Hindlimb muscle (tissue), 1 donor: Measurements from ENCODE around the gene KIF16B. TPM values are rescaled to one million over a fixed set of nuclear protein-coding genes. Genes with fewer than 3 reads are reported as not detected.
"Not testable (repeated sequence)": the region's sequence is repeated elsewhere in the genome, so short reads cannot be mapped to it uniquely, and the experiment has no call there.

Source experiments
- DNase-seq: peaks from one replicate; pipeline ENCODE4 v3.0.0-alpha.2; 2013
- polyA plus RNA-seq: library from polyadenylated mRNA; unstranded; fragments of 120-200 nt; gene quantifications from one replicate; pipeline ENCODE4 v1.2.1, GENCODE V29; 2013; ENCODE audit not compliant: insufficient read length

The KIF16B gene
- polyA plus RNA-seq, 1 donor, result 35.1 TPM

DNA sequence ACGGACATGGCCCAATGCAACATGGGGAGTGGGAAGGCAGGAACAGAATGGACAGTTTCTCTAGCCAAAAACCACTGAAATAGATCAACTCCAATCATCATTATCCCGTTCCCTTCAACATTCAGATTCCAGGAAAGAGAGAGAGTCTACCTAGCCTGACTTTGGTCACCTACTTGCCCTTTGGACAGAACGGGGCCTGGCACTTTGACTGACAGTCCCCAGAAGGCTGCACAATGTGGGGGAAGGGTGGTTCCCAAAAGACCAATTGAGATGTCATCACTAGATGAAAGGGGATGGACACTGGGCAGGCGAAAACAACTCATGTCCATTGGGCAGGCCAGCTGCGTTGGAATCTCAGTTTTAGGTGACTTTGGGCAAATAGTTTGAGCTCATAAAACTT, 15.0 kb upstream of the KIF16B start:
- DNase-seq, result no peak

GRCh38 chr20:16587066-16587465, 13.8 kb upstream of the KIF16B start:
- no peak for DNase-seq

DNA sequence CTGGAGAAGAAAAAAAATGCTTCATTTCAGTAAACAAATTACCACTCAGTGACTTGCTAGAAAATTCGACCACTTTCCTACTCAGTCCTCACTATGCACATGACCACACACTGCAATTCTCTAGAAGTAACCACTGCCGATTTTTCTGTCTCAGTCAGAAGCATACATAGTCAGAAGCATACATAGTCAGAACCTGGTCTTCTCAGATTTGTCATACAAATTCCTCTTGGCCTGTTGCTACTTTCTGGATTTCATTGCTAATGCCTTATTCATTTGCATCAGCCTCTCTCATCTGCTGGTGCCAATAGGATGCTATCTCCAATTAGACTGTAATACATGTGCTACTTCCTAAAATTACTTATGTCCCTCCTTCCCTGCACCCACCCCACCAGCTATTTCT, 10.2 kb upstream of the KIF16B start:
- no peak for DNase-seq

DNA sequence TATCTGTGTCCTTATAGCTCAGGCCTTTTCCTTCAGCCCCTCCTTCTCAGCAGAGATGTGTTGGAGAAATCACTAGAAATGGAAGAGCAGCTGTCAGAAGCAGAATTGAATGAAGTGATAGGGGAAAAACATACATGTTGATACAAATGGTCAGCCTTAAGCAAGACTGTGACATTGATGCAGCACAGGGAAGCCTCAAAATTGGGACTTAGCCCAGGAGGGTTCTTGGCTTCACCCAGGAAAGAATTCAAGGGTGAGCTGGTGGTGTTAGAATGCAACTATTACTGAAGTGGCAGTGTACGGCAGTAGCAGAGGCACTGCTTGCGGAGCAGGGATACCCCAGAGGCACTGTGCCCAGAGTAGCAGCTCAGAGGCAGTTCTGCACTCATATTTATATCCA, 8.0 kb upstream of the KIF16B start:
- DNase-seq, result no peak

DNA sequence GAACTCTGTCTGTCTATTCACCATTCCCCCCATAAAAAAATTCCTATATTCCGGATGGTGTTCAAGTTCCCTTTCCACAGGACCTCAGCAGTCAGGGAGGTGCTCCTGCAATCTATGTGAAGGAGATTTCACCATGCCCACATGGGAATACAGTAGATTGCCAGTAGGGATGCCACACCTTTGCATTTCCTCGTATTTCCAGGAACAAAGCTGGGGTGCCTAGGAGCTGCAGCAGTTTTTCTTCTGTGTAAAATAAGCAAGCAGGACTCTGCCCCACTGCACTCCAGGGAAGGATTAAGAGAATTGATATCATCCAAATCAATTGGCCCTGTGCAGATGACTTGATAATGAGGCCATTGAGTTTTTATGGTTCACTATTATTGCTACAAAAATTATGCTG, 7.4 kb upstream of the KIF16B start:
- DNase-seq, result no peak

GRCh38 chr20:16580147-16580546, 6.9 kb upstream of the KIF16B start:
- DNase-seq, result peak; percentile 17

DNA sequence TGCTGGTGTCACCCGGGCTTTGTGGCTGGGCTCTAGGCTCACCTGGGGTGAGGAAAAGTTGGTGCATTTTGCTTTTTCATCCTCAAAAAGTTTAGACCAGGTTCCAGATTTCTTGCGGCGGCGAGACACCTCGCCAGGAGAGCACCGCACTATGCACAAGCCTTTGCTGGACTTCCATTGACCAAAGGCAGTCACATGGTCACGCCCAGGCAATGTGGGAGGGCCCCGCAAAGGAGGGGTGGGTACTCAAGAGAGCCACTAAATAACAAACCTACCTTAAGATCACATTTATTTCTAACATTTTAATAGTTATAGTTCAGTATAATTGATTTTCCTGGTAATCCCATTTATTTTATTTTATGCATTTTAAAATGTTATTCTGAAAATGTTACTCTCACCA, 3.0 kb upstream of the KIF16B start:
- DNase-seq, result no peak

GRCh38 chr20:16575390-16576140, 2.3 kb upstream of the KIF16B start:
- no peak for DNase-seq

DNA sequence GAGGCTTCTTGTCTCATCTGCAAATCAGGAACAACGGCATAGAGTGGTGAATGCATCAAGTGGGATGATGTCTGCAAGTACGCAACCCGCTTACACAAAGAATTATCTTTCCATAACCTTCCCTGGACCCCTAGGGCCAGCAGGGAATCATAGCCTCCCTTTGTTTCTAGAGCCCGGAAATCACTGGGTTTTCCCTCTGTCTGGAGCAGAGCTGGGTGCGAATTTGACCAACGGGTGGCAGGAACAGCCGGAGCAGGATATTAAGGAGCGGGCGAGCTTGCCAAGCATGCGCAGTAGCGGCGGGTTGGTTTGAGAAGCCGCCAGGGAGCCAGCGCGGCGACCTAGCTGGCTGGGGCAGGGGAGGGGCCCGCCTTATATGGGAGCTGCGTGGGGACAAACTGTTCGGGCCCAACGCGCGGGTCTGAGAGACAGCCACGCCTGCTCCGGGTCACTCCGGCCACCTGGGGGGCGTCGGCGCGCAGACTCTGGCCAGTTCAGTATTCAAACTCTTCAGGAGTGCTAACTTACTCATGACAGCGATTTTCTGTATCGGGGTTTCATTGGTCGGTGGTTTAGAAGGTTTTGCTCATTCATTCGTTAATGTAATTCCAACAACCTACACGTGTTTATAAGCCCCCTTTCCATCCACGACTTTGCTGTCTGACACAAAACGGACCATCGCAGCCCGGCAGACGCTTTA, 1.6 kb upstream of the KIF16B start:
- DNase-seq, result peak; percentile 85

DNA sequence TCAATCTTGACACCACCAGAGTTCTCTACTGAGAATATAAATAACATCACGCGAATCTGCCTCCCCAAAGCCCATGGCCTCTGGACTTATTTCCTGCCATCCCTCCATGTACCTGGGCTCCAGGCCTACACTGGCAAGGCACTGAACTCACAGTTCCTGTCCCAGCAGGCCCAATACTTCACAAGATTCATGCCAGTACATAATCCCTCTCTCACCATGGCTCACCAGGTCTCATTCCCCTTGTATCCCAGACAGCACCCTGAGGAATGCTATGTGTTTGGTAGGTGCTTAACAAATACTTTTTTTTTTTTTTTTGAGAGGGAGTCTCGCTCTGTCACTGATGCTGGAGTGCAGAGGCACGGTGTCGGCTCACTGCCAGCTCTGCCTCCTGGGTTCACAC, 1.9 kb downstream of the KIF16B start:
- no peak for DNase-seq

GRCh38 chr20:16569246-16570153, 3.7 kb downstream of the KIF16B start:
- DNase-seq, result no peak

DNA sequence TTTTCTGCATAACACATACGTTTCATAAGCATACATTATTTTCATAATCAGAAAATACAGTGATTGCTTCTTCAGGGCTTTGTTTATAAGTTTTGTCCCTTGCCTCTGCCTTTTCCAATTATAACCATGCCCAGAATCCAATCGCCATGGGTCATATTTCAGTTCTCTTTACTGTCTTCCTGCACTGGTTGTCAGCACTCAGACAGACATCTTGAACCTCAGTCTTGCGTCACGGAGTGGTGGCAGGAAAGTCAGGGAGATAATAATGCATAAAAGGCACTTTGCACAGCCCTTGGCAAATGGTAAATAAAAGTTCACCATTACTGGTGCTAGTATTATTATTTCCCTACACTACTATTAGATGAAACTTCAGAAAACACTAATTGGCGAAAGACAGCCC, 7.2 kb downstream of the KIF16B start:
- DNase-seq, result no peak

DNA sequence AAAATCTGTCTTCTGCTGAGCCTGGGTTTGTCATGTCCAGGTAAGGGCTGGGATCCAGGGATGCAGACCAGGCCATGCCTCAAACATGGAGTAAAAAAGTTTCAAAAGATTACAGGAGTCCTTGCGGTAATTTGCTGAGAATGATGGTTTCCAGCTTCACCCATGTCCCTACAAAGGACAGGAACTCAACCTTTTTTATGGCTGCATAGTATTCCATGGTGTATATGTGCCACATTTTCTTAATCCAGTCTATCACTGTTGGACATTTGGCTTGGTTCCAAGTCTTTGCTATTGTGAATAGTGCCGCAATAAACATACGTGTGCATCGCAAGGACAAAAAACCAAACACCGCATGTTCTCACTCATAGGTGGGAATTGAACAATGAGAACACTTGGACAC, 9.2 kb downstream of the KIF16B start:
- not testable (repeated sequence) for DNase-seq

GRCh38 chr20:16563066-16563806, 10.0 kb downstream of the KIF16B start:
- no peak for DNase-seq

DNA sequence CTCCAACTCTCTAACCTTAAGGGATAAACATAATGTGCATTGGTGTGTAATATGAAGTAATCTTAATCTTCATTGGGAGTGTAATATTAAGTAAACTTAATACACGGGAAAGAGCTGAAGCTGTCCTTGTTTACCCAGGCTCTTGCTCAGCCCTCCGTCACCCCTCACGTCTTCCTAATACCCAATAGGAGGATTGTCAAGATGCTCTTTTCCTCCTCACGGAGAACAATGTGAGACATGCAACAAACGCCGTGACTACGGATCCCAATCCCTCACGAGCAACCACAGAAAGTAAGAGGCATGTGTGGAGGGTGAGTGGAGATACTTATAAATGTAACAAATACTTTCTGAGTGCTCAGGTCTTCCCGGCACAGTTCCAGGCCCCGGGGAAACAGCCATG, 11.0 kb downstream of the KIF16B start:
- DNase-seq, result no peak

GRCh38 chr20:16560661-16561060, 12.6 kb downstream of the KIF16B start:
- no peak for DNase-seq

DNA sequence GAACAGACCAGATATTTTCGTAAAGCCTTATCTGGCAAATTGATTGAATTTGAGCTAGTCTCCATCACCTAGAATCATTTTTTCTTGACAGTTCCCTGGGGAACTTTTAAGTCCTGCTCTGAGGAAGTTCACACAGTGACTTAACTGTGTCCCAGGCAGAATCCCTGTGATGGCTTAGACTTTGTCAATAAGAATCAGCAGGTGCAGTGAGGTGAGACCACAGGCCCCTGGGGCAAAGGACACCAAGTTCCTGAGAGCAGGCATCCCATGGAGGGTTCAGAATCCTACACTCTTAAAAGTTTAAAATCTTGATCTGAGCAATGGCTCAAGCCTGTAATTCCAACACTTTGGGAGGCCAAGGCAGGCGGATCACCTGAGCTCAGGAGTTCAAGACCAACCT, 13.0 kb downstream of the KIF16B start:
- DNase-seq, result no peak

GRCh38 chr20:16556301-16556700, 16.9 kb downstream of the KIF16B start:
- no peak for DNase-seq

DNA sequence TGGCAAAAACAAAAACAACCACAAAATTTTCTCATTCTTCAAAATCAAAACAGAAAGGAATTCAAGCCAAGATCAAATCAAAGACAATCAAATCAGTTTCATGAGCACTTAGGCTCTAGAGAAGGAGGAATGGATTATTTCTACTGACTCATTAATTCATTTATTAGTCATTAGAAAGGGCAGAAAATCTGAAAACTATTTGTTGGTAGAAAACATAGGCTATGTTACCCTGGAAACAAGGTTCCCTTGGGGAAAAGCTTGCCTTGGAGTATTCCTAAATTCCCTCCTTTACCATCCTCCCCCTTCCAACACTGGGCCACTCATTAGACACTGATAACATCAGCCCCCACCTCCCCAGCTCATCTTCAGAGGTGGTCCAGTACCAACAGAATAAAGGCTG, 17.5 kb downstream of the KIF16B start:
- DNase-seq, result no peak

DNA sequence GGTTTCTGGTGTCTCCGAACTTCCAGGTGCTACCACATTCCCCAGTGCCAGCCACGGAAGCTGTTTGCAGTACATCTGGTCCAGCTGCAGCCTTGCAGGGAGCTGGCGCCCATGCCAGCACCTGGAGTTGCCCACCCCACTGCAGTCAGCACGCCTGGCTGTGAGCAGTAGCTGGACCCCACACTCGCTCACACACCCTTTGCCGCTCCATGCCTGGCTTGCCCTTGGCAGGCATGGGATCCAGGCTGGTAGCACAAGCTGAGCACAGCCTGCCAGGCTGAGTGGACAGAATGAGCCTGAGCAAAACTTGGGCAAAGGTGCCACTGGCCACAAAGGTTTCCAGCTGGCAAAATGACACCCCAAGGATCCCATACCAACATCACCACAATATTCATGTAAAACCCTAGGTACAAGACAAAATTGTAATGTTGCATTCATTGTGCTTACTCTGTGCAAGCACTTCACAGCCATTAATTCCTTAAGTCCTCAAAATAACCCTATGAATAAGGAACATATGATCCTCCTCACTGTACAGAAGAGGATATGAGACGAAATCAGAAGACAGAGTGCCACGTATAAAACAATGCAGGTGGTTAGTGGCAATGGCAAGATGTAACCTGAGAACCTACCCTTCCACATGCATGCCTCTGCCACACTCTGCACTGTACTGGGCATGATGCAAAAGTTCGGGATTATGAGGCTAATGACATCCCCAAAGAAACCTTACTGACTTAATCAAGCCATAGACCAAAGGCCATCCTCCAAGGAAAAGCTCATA, 18.3 kb downstream of the KIF16B start:
- DNase-seq, result no peak

GRCh38 chr20:16553684-16554083, 19.6 kb downstream of the KIF16B start:
- no peak for DNase-seq

DNA sequence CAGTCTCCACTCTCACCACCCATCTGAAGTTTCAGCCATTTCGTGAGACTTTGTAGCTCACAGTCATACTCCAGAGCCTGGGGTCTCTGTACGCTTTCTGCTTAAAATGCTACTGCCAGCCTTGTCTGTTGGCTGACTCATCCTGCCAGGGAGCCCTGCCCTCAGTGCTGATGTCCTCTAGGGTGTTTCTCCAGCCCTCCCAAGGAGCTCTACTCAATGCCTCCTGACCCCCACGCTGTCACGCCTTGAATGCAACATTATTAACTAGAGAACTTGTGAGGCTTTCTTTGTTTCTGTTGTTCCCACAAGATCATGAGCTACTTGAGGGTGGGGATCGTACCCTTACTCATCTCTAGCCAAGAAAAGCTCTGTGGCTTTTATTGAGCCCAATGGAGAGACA, 20.1 kb downstream of the KIF16B start:
- no peak for DNase-seq
